Liver (tissue), 3 donors: ENCODE measurements around the gene BRWD1.

Experiments used
- RAD21 ChIP-seq, 2 donors: IDR thresholded peaks; 2 replicates each; pipeline ENCODE4 v1.6.1; 2016; ENCODE audit warnings: antibody characterized with exemption in 2 of 2, mild to moderate bottlenecking in 2 of 2
- RXRA ChIP-seq, 2 donors: IDR thresholded peaks; 2 replicates each; pipeline ENCODE4 v1.6.1; 2017 to 2018; ENCODE audit warnings: antibody characterized with exemption in 2 of 2, mild to moderate bottlenecking in 1 of 2
- SP1 ChIP-seq: IDR thresholded peaks from 2 replicates; pipeline ENCODE4 v1.6.1; 2018; ENCODE audit warnings: antibody characterized with exemption, mild to moderate bottlenecking
- TF ChIP-seq, protein P1 (sequence below): fragments of 150-350 bp; IDR thresholded peaks from 2 replicates; pipeline ENCODE4 v1.5.1; 2017; ENCODE audit warnings: improper control_type of control experiment, low read depth, low read length; ENCODE audit not compliant: missing input control
- TF ChIP-seq, protein P2 (sequence below): IDR thresholded peaks from 2 replicates; pipeline ENCODE4 v1.6.1; 2016; ENCODE audit warnings: antibody characterized with exemption
- TF ChIP-seq, protein P3 (sequence below): IDR thresholded peaks from 2 replicates; pipeline ENCODE4 v1.6.1; 2016; ENCODE audit warnings: antibody characterized with exemption
- TF ChIP-seq, protein P4 (sequence below): IDR thresholded peaks from 2 replicates; pipeline ENCODE4 v1.6.1; 2016; ENCODE audit warnings: antibody characterized with exemption, mild to moderate bottlenecking
- donor health status: healthy.
- donor health status: healthy.

DNA sequence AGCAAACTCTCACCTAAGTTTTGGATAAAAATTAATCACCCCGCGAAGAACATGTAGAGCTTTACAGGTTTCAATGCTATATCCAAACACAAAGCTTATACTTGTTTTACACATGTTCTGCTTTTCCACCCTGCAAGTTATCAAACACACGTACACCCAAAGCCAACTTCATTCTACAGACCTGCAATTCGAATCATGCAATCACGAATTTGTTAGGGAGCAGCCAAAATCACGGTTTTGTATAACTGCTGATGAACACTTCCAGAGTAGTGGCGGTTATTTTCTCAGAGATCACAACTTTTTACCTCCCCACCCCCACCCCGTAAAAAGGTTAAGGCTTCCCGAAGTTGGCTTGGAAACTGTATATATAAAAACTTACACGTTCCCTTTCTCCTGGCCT is 34.1 kb upstream of the BRWD1 start:
- TF ChIP-seq, protein P1, sequence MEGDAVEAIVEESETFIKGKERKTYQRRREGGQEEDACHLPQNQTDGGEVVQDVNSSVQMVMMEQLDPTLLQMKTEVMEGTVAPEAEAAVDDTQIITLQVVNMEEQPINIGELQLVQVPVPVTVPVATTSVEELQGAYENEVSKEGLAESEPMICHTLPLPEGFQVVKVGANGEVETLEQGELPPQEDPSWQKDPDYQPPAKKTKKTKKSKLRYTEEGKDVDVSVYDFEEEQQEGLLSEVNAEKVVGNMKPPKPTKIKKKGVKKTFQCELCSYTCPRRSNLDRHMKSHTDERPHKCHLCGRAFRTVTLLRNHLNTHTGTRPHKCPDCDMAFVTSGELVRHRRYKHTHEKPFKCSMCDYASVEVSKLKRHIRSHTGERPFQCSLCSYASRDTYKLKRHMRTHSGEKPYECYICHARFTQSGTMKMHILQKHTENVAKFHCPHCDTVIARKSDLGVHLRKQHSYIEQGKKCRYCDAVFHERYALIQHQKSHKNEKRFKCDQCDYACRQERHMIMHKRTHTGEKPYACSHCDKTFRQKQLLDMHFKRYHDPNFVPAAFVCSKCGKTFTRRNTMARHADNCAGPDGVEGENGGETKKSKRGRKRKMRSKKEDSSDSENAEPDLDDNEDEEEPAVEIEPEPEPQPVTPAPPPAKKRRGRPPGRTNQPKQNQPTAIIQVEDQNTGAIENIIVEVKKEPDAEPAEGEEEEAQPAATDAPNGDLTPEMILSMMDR, result no peak
- no peak for TF ChIP-seq SP1
- TF ChIP-seq, protein P2, sequence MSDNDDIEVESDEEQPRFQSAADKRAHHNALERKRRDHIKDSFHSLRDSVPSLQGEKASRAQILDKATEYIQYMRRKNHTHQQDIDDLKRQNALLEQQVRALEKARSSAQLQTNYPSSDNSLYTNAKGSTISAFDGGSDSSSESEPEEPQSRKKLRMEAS, result no peak
- TF ChIP-seq RXRA (IDR thresholded peaks at IDR 0.05), result no peak
- TF ChIP-seq RAD21 (IDR thresholded peaks at IDR 0.05), result no peak
- TF ChIP-seq, protein P3, sequence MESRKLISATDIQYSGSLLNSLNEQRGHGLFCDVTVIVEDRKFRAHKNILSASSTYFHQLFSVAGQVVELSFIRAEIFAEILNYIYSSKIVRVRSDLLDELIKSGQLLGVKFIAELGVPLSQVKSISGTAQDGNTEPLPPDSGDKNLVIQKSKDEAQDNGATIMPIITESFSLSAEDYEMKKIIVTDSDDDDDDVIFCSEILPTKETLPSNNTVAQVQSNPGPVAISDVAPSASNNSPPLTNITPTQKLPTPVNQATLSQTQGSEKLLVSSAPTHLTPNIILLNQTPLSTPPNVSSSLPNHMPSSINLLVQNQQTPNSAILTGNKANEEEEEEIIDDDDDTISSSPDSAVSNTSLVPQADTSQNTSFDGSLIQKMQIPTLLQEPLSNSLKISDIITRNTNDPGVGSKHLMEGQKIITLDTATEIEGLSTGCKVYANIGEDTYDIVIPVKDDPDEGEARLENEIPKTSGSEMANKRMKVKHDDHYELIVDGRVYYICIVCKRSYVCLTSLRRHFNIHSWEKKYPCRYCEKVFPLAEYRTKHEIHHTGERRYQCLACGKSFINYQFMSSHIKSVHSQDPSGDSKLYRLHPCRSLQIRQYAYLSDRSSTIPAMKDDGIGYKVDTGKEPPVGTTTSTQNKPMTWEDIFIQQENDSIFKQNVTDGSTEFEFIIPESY, result no peak
- TF ChIP-seq, protein P4, sequence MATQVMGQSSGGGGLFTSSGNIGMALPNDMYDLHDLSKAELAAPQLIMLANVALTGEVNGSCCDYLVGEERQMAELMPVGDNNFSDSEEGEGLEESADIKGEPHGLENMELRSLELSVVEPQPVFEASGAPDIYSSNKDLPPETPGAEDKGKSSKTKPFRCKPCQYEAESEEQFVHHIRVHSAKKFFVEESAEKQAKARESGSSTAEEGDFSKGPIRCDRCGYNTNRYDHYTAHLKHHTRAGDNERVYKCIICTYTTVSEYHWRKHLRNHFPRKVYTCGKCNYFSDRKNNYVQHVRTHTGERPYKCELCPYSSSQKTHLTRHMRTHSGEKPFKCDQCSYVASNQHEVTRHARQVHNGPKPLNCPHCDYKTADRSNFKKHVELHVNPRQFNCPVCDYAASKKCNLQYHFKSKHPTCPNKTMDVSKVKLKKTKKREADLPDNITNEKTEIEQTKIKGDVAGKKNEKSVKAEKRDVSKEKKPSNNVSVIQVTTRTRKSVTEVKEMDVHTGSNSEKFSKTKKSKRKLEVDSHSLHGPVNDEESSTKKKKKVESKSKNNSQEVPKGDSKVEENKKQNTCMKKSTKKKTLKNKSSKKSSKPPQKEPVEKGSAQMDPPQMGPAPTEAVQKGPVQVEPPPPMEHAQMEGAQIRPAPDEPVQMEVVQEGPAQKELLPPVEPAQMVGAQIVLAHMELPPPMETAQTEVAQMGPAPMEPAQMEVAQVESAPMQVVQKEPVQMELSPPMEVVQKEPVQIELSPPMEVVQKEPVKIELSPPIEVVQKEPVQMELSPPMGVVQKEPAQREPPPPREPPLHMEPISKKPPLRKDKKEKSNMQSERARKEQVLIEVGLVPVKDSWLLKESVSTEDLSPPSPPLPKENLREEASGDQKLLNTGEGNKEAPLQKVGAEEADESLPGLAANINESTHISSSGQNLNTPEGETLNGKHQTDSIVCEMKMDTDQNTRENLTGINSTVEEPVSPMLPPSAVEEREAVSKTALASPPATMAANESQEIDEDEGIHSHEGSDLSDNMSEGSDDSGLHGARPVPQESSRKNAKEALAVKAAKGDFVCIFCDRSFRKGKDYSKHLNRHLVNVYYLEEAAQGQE, result no peak
